B cell (primary cell): ENCODE measurements around the gene PITPNM2. TPM values are rescaled to one million over a fixed set of nuclear protein-coding genes. Genes with fewer than 3 reads are reported as not detected.
A peak's percentile ranks its signal among the peaks of the same experiment; 100 is the strongest.

Source experiments
- ATAC-seq: fragments of 200-7000 bp; cut with Tn5 transposase; one replicate; pipeline ENCODE4 v1.10.0; 2021; ENCODE audit warnings: low read depth, mild to moderate bottlenecking, moderate number of reproducible peaks, moderate library complexity
- CTCF ChIA-PET: fragments of 350-600 bp; sonication (Branson Sonifier 250); formaldehyde crosslinking; loops from one replicate; lab custom pipeline; 2021; ENCODE audit warnings: antibody characterized with exemption, inconsistent platforms; lab: Charles Lee
- POLR2A ChIA-PET: fragments of 350-600 bp; sonication (Branson Sonifier 250); formaldehyde crosslinking; loops from one replicate; lab custom pipeline; 2021; ENCODE audit warnings: antibody characterized with exemption; lab: Charles Lee
- DNase-seq: peaks from one replicate; pipeline ENCODE4 v3.0.0; 2013
- H2AFZ ChIP-seq: 2 replicates; pipeline ENCODE4 v1.6.1; 2012; ENCODE audit warnings: mild to moderate bottlenecking, low read depth, low read length; ENCODE audit not compliant: insufficient read depth, poor library complexity, severe bottlenecking
- H3K27ac ChIP-seq, 2 donors: 1 replicate in 1 of 2; 2 replicates in 1 of 2; pipeline ENCODE4 v1.5.1; 2012 to 2013; ENCODE audit warnings: low read length in 2 of 2, mild to moderate bottlenecking in 2 of 2, moderate library complexity in 1 of 2
- H3K27me3 ChIP-seq, 4 experiments: fragments of 200-600 bp in 1 of 4; sonication (generic) in 1 of 4; replicated peaks in 1 of 4; 1 replicate in 2 of 4; 2 replicates in 2 of 4; pipeline versions ENCODE4 v1.6.1 to v1.7.0; 2013 to 2016; ENCODE audit warnings: low read length in 3 of 4, mild to moderate bottlenecking in 2 of 4, mixed read lengths in 1 of 4, moderate library complexity in 1 of 4; ENCODE audit not compliant: insufficient read depth in 4 of 4, control insufficient read depth in 3 of 4; ENCODE audit errors: control extremely low read depth in 1 of 4
- H3K36me3 ChIP-seq, 2 experiments: replicated peaks in 1 of 2; 1 replicate in 1 of 2; 2 replicates in 1 of 2; pipeline versions ENCODE4 v1.6.1 to v1.7.1; 2013; ENCODE audit warnings: low read length in 1 of 2; ENCODE audit not compliant: insufficient read depth in 2 of 2, control insufficient read depth in 1 of 2; ENCODE audit errors: control extremely low read depth in 1 of 2, extremely low read depth in 1 of 2
- H3K4me1 ChIP-seq, 2 donors: fragments of 200-600 bp in 1 of 2; sonication (generic) in 1 of 2; 1 replicate in 1 of 2; 2 replicates in 1 of 2; pipeline versions ENCODE4 v1.5.1 to v1.6.1; 2013 to 2017; ENCODE audit warnings: low read length in 2 of 2; ENCODE audit not compliant: control insufficient read depth in 2 of 2, insufficient read depth in 2 of 2
- H3K4me2 ChIP-seq: replicated peaks from 2 replicates; pipeline ENCODE3; 2012; ENCODE audit warnings: mild to moderate bottlenecking, low read depth, low read length; ENCODE audit not compliant: poor library complexity, severe bottlenecking
- H3K4me3 ChIP-seq, 5 experiments: fragments of 200-600 bp in 1 of 5; sonication (generic) in 1 of 5; 1 replicate in 3 of 5; 2 replicates in 2 of 5; pipeline versions ENCODE4 v1.5.1 to v1.7.0; 2011 to 2016; ENCODE audit warnings: low read length in 4 of 5, mild to moderate bottlenecking in 4 of 5, low read depth in 2 of 5, control low read depth in 1 of 5, moderate library complexity in 1 of 5; ENCODE audit not compliant: insufficient read depth in 1 of 5; ENCODE audit errors: control extremely low read depth in 1 of 5, extremely low read depth in 1 of 5
- H3K79me2 ChIP-seq: fragments of 200-600 bp; sonication (generic); one replicate; pipeline ENCODE4 v1.6.0; 2016; ENCODE audit warnings: low read length; ENCODE audit not compliant: control insufficient read depth, insufficient read depth
- H3K9ac ChIP-seq: fragments of 200-600 bp; sonication (generic); 2 replicates; pipeline ENCODE4 v1.6.1; 2017; ENCODE audit warnings: mild to moderate bottlenecking, low read length, moderate library complexity
- H3K9me3 ChIP-seq, 3 donors: one replicate each; pipeline versions ENCODE4 v1.6.1 to v1.7.1; 2013; ENCODE audit warnings: low read length in 2 of 3; ENCODE audit not compliant: control insufficient read depth in 2 of 3, insufficient read depth in 1 of 3; ENCODE audit errors: control extremely low read depth in 1 of 3
- H4K20me1 ChIP-seq: 2 replicates; pipeline ENCODE4 v1.6.0; 2012; ENCODE audit warnings: mild to moderate bottlenecking, low read length; ENCODE audit not compliant: insufficient read depth, control insufficient read depth, poor library complexity, severe bottlenecking
- H3K27ac Mint-ChIP-seq: one replicate; pipeline ENCODE4 v1.8.0; 2021; ENCODE audit warnings: mixed read lengths
- H3K27me3 Mint-ChIP-seq: one replicate; pipeline ENCODE4 v1.8.0; 2021; ENCODE audit warnings: mixed read lengths
- H3K4me1 Mint-ChIP-seq: one replicate; pipeline ENCODE4 v1.8.0; 2021; ENCODE audit warnings: mixed read lengths
- H3K4me3 Mint-ChIP-seq: one replicate; pipeline ENCODE4 v1.8.0; 2021; ENCODE audit warnings: mixed read lengths
- H3K9me3 Mint-ChIP-seq: one replicate; pipeline ENCODE4 v1.8.0; 2022; ENCODE audit warnings: mixed read lengths; ENCODE audit not compliant: insufficient read depth
- CTCF ChIP-seq: fragments of 200-600 bp; IDR thresholded peaks from one replicate; pipeline ENCODE4 v1.8.0; 2022; ENCODE audit warnings: antibody characterized with exemption, mild to moderate bottlenecking
- EZH2 ChIP-seq: IDR thresholded peaks from 2 replicates; pipeline ENCODE4 v1.6.1; 2012; ENCODE audit warnings: borderline replicate concordance, low read depth, mild to moderate bottlenecking, moderate library complexity, low read length; ENCODE audit not compliant: insufficient read depth, poor library complexity, severe bottlenecking
- WGBS: methylation state at CpG from one replicate; pipeline ENCODE4 v1.1.5; 2013; ENCODE audit warnings: missing lambda C conversion rate; ENCODE audit not compliant: insufficient coverage; 5-methylcytosine and 5-hydroxymethylcytosine counted together
- intact Hi-C: fragments of 100-400 bp; cut with micrococcal nuclease; formaldehyde crosslinking; loops from one replicate; pipeline ENCODE4 v1.10.0; 2022
- polyA plus RNA-seq: library from polyadenylated mRNA; depleted of rRNA; stranded (reverse); fragments of >200 nt; gene quantifications from 2 replicates; pipeline ENCODE4 v1.2.3, GENCODE V29; 2012
- total RNA-seq, 2 donors: library from RNA; stranded (reverse); fragments of 120-200 nt in 1 of 2; gene quantifications; 1 replicate in 1 of 2; 2 replicates in 1 of 2; pipeline versions ENCODE4 v1.2.3 to v1.2.4, GENCODE V29; 2013 to 2022

Gene PITPNM2
- total and polyA plus RNA-seq, 2 donors (not counting 1 experiment from before 2014, with no cell fraction given), result 9.6 to 28.6 TPM

- peak overlapping the region; percentile 89 for H3K27ac Mint-ChIP-seq
- no peaks in the 10 kb centered on the region for H3K27me3 ChIP-seq
- 65% methylated on average over 9 of the region's 13 CpGs for WGBS
- ChIA-PET POLR2A (interaction anchor here (0.7 to 1.9 kb wide), 5 partner anchors 8 to 56 kb away, joined by 3 to 6 read pairs (median 4); partner anchors contain the start of gene PITPNM2), CTCF (interaction anchor here (0.7 to 3.4 kb wide), 9 partner anchors 9 to 118 kb away, joined by 3 to 19 read pairs (median 4); partner anchors contain the start of genes MPHOSPH9, MTRFR and PITPNM2)
- H3K27ac ChIP-seq, result peak overlapping the region; percentile 72 to 85
- ATAC-seq, result peak; percentile 15
- H3K27me3 Mint-ChIP-seq, result no peaks in the 10 kb centered on the region
- TF ChIP-seq CTCF (no peak), EZH2 (no peak)
- H3K4me3 Mint-ChIP-seq, result peak overlapping the region; percentile 67
- peaks cover 0 to 4% (median 0%) of the 10 kb centered on the region in 3 donors for H3K9me3 ChIP-seq
- peak; percentile 44 for DNase-seq
- H4K20me1 ChIP-seq, result no peaks in the 10 kb centered on the region
- intact Hi-C loops, result loop anchor here (2.0 kb wide), 2 partner anchors 26 to 36 kb away; partner anchors contain the start of gene PITPNM2
- peaks cover 51% of the 10 kb centered on the region for H3K4me1 Mint-ChIP-seq
- no peaks in the 10 kb centered on the region for H3K9me3 Mint-ChIP-seq
- H3K36me3 ChIP-seq, result no peaks in the 10 kb centered on the region
- peak overlapping the region; percentile 77 for H3K4me2 ChIP-seq
- H2AFZ ChIP-seq, result peak overlapping the region; percentile 77
- H3K9ac ChIP-seq, result peak overlapping the region; percentile 40
- peak overlapping the region in 3 of 5 experiments; percentile 12 to 31 (median 26) for H3K4me3 ChIP-seq
- H3K4me1 ChIP-seq, result peaks cover 43 to 52% of the 10 kb centered on the region in 2 donors
- H3K79me2 ChIP-seq, result peaks cover 58% of the 10 kb centered on the region
Measured at GRCh38 chr12:123114304-123115083, 36.4 kb downstream of the PITPNM2 start.

- WGBS, result 79% methylated on average over 7 of the region's 8 CpGs
- intact Hi-C loops, result no loop called here
Measured at GRCh38 chr12:123113026-123113425, 37.9 kb downstream of the PITPNM2 start.

More at GRCh38 chr12:123113026-123113425, 37.9 kb downstream of the PITPNM2 start:
- Histone ChIP-seq H3K27ac (peak overlapping the region; percentile 5 to 85), H3K4me3 (no peak overlapping the region), H2AFZ (no peak overlapping the region), H3K4me2 (no peak overlapping the region), H3K9me3 (no peaks in the 10 kb centered on the region), H3K9ac (no peak overlapping the region), H3K4me1 (peaks cover 48 to 51% of the 10 kb centered on the region in 2 donors), H3K79me2 (peaks cover 60% of the 10 kb centered on the region), H4K20me1 (no peaks in the 10 kb centered on the region), H3K36me3 (peaks cover 0 to 3% of the 10 kb centered on the region in 2 experiments), H3K27me3 (no peaks in the 10 kb centered on the region)
- H3K9me3 Mint-ChIP-seq, result no peaks in the 10 kb centered on the region
- TF ChIP-seq CTCF (no peak), EZH2 (no peak)
- ChIA-PET CTCF (interaction anchor here (0.9 kb wide), 1 partner anchor 7 kb away, joined by 3 read pairs; no protein-coding TSS in a partner anchor), POLR2A (no interaction called here)
- H3K27ac Mint-ChIP-seq, result no peak overlapping the region
- H3K4me3 Mint-ChIP-seq, result no peak overlapping the region
- no peaks in the 10 kb centered on the region for H3K27me3 Mint-ChIP-seq
- no peak for DNase-seq
- no peak for ATAC-seq
- H3K4me1 Mint-ChIP-seq, result peaks cover 44% of the 10 kb centered on the region
